A549 (cell line): ENCODE data around the gene LIMCH1. TPM values are rescaled to one million over a fixed set of nuclear protein-coding genes. Genes with fewer than 3 reads are reported as not detected.

Experiments
- ATAC-seq, 2 experiments: fragments of 200-7000 bp in 1 of 2; fragments of >200 bp in 1 of 2; cut with Nextera tagmentation in 1 of 2; cut with Tn5 transposase in 1 of 2; 3 replicates each; pipeline versions ENCODE4 v1.8.0 to v1.9.1; 2018 to 2020; ENCODE audit warnings: mild to moderate bottlenecking in 1 of 2, moderate library complexity in 1 of 2
- CTCF ChIA-PET: fragments of 300-600 bp; sonication (Branson Sonifier 250); formaldehyde crosslinking; extraction: SDS; loops from one replicate; lab custom pipeline; 2021; ENCODE audit warnings: antibody characterized with exemption, inconsistent platforms; lab: Yijun Ruan, JAX
- POLR2A ChIA-PET: fragments of 350-600 bp; formaldehyde crosslinking; extraction: SDS; loops from one replicate; lab custom pipeline; 2021; ENCODE audit warnings: antibody characterized with exemption, inconsistent platforms; lab: Yijun Ruan, JAX
- DNase-seq, 2 experiments: peaks; one replicate each; pipeline versions ENCODE4 v3.0.0 to v3.0.0-alpha.2; 2011 to 2016; ENCODE audit warnings: low read depth in 1 of 2, low spot score in 1 of 2
- FAIRE-seq: peaks from 2 replicates; lab custom pipeline; 2011; peaks lifted over from hg19 to GRCh38; lab: Jason Lieb, UNC
- H3K27ac ChIP-seq, 2 experiments: fragments of >200 bp; sonication (Bioruptor Twin); formaldehyde crosslinking; 3 replicates each; pipeline ENCODE4 v1.5.1; 2016 to 2017
- H3K4me1 ChIP-seq: fragments of >200 bp; sonication (Bioruptor Twin); formaldehyde crosslinking; 3 replicates; pipeline ENCODE4 v1.6.1; 2016
- H3K4me2 ChIP-seq: fragments of >200 bp; sonication (Bioruptor Twin); formaldehyde crosslinking; 3 replicates; pipeline ENCODE4 v1.6.1; 2016
- H3K4me3 ChIP-seq: fragments of >200 bp; sonication (Bioruptor Twin); formaldehyde crosslinking; 3 replicates; pipeline ENCODE4 v1.5.1; 2016
- H3K9me3 ChIP-seq: fragments of >200 bp; sonication (Bioruptor Twin); formaldehyde crosslinking; 3 replicates; pipeline ENCODE4 v1.6.1; 2016
- CEBPB ChIP-seq, 2 experiments: fragments of >200 bp in 1 of 2; sonication (Bioruptor Twin) in 1 of 2; formaldehyde crosslinking in 1 of 2; IDR thresholded peaks; 2 replicates each; pipeline ENCODE4 v1.6.1; 2012 to 2016
- CHD2 ChIP-seq: fragments of 150-350 bp; IDR thresholded peaks from 2 replicates; pipeline ENCODE4 v1.6.1; 2014; ENCODE audit warnings: low read length; ENCODE audit not compliant: partially characterized antibody
- CHD4 ChIP-seq: fragments of 200-600 bp; sonication (generic); IDR thresholded peaks from 2 replicates; pipeline ENCODE4 v1.6.1; 2016; ENCODE audit warnings: antibody characterized with exemption, mild to moderate bottlenecking, borderline replicate concordance
- EHF ChIP-seq: fragments of 250-450 bp; sonication (Bioruptor Pico); IDR thresholded peaks from 2 replicates; pipeline ENCODE4 v1.5.0; 2020; ENCODE audit warnings: mild to moderate bottlenecking
- FOXS1 ChIP-seq: fragments of 250-450 bp; sonication (Bioruptor Pico); IDR thresholded peaks from 2 replicates; pipeline ENCODE4 v1.5.0; 2020; ENCODE audit warnings: mild to moderate bottlenecking, moderate library complexity
- HEYL ChIP-seq: fragments of 250-450 bp; sonication (Bioruptor Pico); IDR thresholded peaks from 2 replicates; pipeline ENCODE4 v1.8.0; 2021; ENCODE audit warnings: mild to moderate bottlenecking, moderate library complexity
- HOXA7 ChIP-seq: fragments of 250-450 bp; sonication (Bioruptor Pico); IDR thresholded peaks from 2 replicates; pipeline ENCODE4 v1.5.0; 2020; ENCODE audit warnings: mild to moderate bottlenecking, moderate library complexity
- MYC ChIP-seq: IDR thresholded peaks from 2 replicates; pipeline ENCODE4 v1.6.1; 2012; ENCODE audit warnings: mild to moderate bottlenecking, inconsistent platforms, low read length, improper control_type of control experiment, borderline replicate concordance
- NPAS2 ChIP-seq: fragments of 250-450 bp; sonication (Bioruptor Pico); IDR thresholded peaks from 2 replicates; pipeline ENCODE4 v1.8.0; 2022; ENCODE audit warnings: mild to moderate bottlenecking, moderate library complexity, borderline replicate concordance
- PHF8 ChIP-seq: fragments of 200-600 bp; sonication (generic); IDR thresholded peaks from 2 replicates; pipeline ENCODE4 v1.6.1; 2016; ENCODE audit warnings: low read depth, mild to moderate bottlenecking, antibody characterized with exemption, moderate library complexity, borderline replicate concordance
- POLR2A ChIP-seq: IDR thresholded peaks from 2 replicates; pipeline ENCODE4 v1.6.1; 2012; ENCODE audit warnings: mild to moderate bottlenecking, low read length
- POLR2AphosphoS2 ChIP-seq: conservative IDR thresholded peaks from 2 replicates; pipeline ENCODE4 v1.6.1; 2012; ENCODE audit warnings: low read length, improper control_type of control experiment, inconsistent platforms
- RAD21 ChIP-seq, 2 experiments: fragments of >200 bp in 1 of 2; sonication (Bioruptor Twin) in 1 of 2; formaldehyde crosslinking in 1 of 2; IDR thresholded peaks in 1 of 2; conservative IDR thresholded peaks in 1 of 2; 2 replicates in 1 of 2; 3 replicates in 1 of 2; pipeline ENCODE4 v1.6.1; 2012 to 2018; ENCODE audit warnings: inconsistent platforms in 1 of 2
- SMC3 ChIP-seq: fragments of >200 bp; sonication (Bioruptor Twin); formaldehyde crosslinking; IDR thresholded peaks from 3 replicates; pipeline ENCODE4 v1.6.1; 2018; ENCODE audit warnings: inconsistent platforms
- WGBS: methylation state at CpG from one replicate; pipeline ENCODE4 v1.1.6; 2017; ENCODE audit errors: missing lambda C conversion rate; 5-methylcytosine and 5-hydroxymethylcytosine counted together
- polyA plus RNA-seq, 4 experiments: library from polyadenylated mRNA; depleted of rRNA in 3 of 4; stranded (reverse); fragments of >200 nt; fragmentation: RNase III in 1 of 4; extraction: RNeasy Plus Mini Kit Qiagen cat#74134 plus additional on column Dnase treatment in 1 of 4; gene quantifications; 2 replicates in 3 of 4; 3 replicates in 1 of 4; pipeline ENCODE4 v1.2.3, GENCODE V29; 2011 to 2017
- TF ChIP-seq, protein P1 (sequence below): fragments of 200-600 bp; sonication (generic); IDR thresholded peaks from 2 replicates; pipeline ENCODE4 v1.6.1; 2016; ENCODE audit warnings: antibody characterized with exemption, mild to moderate bottlenecking, moderate library complexity
- TF ChIP-seq, protein P2 (sequence below): IDR thresholded peaks from 2 replicates; pipeline ENCODE4 v1.6.1; 2012
- TF ChIP-seq, protein P3 (sequence below): IDR thresholded peaks from 2 replicates; pipeline ENCODE4 v1.6.1; 2012
- TF ChIP-seq, protein P4 (sequence below): fragments of >200 bp; sonication (Bioruptor Twin); formaldehyde crosslinking; IDR thresholded peaks from 3 replicates; pipeline ENCODE4 v1.5.1; 2016

LIMCH1 gene
- polyA plus RNA-seq, 2 of the 4 experiments (the other 2 are of a cell fraction) = 52.9 to 88.9 TPM

DNA sequence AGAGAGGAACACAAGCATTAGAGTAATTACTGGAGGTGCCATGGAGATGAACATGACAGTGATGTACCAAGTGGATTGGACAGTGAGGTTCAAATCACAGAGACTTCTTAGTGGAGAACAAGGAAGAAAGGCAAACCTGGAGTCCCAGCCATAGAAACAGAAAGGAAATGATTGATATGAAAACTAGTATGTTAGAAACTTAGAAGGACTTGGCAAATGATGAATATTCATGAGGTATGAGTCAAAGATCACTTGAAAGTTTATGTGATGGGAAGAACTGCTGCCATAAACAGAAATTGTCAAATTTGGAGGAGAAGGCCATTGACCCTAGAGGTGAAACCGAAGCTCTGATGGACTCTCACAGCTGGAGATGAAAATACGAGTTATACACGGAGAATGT lies 122.4 kb downstream of the LIMCH1 start:
- Histone ChIP-seq H3K4me1 (peaks cover 22% of the 10 kb centered on the region; the same call in 2 of the 3 replicates), H3K9me3 (no peaks in the 10 kb centered on the region), H3K27ac (peak overlapping the region; percentile 41 to 64; a peak in 3 of 6 replicates), H3K4me2 (no peak overlapping the region), H3K4me3 (no peak overlapping the region)
- ATAC-seq (no peak), FAIRE-seq (no peak), DNase-seq (no peak)
- 77% methylated on average over 3 of the region's 3 CpGs for WGBS
- POLR2A ChIA-PET = no interaction called here
- CTCF ChIA-PET = interaction anchor here (0.7 to 7.8 kb wide), 10 partner anchors 11 to 750 kb away, joined by 3 to 81 read pairs (median 6); no protein-coding TSS in a partner anchor
- TF ChIP-seq, protein P1, sequence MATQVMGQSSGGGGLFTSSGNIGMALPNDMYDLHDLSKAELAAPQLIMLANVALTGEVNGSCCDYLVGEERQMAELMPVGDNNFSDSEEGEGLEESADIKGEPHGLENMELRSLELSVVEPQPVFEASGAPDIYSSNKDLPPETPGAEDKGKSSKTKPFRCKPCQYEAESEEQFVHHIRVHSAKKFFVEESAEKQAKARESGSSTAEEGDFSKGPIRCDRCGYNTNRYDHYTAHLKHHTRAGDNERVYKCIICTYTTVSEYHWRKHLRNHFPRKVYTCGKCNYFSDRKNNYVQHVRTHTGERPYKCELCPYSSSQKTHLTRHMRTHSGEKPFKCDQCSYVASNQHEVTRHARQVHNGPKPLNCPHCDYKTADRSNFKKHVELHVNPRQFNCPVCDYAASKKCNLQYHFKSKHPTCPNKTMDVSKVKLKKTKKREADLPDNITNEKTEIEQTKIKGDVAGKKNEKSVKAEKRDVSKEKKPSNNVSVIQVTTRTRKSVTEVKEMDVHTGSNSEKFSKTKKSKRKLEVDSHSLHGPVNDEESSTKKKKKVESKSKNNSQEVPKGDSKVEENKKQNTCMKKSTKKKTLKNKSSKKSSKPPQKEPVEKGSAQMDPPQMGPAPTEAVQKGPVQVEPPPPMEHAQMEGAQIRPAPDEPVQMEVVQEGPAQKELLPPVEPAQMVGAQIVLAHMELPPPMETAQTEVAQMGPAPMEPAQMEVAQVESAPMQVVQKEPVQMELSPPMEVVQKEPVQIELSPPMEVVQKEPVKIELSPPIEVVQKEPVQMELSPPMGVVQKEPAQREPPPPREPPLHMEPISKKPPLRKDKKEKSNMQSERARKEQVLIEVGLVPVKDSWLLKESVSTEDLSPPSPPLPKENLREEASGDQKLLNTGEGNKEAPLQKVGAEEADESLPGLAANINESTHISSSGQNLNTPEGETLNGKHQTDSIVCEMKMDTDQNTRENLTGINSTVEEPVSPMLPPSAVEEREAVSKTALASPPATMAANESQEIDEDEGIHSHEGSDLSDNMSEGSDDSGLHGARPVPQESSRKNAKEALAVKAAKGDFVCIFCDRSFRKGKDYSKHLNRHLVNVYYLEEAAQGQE = no peak
- TF ChIP-seq MYC = no peak
- TF ChIP-seq, protein P2, sequence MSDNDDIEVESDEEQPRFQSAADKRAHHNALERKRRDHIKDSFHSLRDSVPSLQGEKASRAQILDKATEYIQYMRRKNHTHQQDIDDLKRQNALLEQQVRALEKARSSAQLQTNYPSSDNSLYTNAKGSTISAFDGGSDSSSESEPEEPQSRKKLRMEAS = no peak
- TF ChIP-seq HOXA7 (CRISPR knock-in tag) = no peak
- no peak for TF ChIP-seq POLR2A
- TF ChIP-seq EHF = no peak
- TF ChIP-seq, protein P3, sequence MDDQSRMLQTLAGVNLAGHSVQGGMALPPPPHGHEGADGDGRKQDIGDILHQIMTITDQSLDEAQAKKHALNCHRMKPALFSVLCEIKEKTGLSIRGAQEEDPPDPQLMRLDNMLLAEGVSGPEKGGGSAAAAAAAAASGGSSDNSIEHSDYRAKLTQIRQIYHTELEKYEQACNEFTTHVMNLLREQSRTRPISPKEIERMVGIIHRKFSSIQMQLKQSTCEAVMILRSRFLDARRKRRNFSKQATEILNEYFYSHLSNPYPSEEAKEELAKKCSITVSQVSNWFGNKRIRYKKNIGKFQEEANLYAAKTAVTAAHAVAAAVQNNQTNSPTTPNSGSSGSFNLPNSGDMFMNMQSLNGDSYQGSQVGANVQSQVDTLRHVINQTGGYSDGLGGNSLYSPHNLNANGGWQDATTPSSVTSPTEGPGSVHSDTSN = no peak

DNA sequence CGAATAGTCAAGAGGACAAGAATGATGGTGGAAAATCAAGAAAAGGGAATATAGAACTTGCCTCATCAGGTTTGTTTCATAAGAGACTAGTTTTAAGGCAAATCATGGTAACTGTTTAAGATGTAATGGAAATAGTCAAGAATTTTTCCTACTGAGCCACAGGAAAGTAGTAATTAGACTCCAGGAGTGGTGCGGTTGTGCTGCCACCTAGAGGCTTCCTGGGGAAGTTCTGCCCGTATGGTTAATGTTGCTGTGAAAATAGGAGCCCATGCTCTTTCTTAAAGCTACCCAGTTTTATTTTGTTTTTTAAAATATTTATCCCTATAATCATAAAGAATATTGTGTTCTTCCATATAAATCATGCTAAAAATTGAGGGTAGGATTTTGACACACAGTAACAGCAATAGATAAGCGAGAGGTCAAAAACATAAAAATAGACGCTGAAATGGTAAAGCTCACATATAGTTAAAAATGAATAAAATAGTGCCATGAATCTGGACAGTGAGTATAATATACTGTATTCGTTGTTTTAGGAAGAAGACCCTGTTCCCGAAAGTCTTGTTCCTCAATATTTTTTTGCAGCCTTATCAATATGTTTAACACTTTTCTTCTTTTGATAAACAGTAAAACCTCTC lies 123.6 kb downstream of the LIMCH1 start:
- DNase-seq = peak; percentile 35 to 50
- CTCF ChIA-PET = interaction anchor here (0.6 to 7.8 kb wide), 35 partner anchors 8 to 794 kb away, joined by 3 to 81 read pairs (median 4); no protein-coding TSS in a partner anchor
- H3K9me3 ChIP-seq = no peaks in the 10 kb centered on the region
- POLR2A ChIA-PET = no interaction called here
- WGBS = 46% methylated on average over 7 of the region's 7 CpGs
- ATAC-seq = peak; percentile 80 to 81
- TF ChIP-seq HEYL (CRISPR knock-in tag) = no peak
- no peak for TF ChIP-seq CHD4
- no peak for TF ChIP-seq CHD2
- no peak for TF ChIP-seq POLR2AphosphoS2
- TF ChIP-seq RAD21 (conservative IDR thresholded peaks at IDR 0.05 in 1 of 2, IDR thresholded peaks at IDR 0.05 in 1 of 2) = peak; percentile 82 to 83
- TF ChIP-seq PHF8 = no peak
- no peak for TF ChIP-seq FOXS1
- no peak for TF ChIP-seq MYC
- TF ChIP-seq NPAS2 (CRISPR knock-in tag) = no peak
- TF ChIP-seq SMC3 = peak; percentile 72
- TF ChIP-seq, protein P4, sequence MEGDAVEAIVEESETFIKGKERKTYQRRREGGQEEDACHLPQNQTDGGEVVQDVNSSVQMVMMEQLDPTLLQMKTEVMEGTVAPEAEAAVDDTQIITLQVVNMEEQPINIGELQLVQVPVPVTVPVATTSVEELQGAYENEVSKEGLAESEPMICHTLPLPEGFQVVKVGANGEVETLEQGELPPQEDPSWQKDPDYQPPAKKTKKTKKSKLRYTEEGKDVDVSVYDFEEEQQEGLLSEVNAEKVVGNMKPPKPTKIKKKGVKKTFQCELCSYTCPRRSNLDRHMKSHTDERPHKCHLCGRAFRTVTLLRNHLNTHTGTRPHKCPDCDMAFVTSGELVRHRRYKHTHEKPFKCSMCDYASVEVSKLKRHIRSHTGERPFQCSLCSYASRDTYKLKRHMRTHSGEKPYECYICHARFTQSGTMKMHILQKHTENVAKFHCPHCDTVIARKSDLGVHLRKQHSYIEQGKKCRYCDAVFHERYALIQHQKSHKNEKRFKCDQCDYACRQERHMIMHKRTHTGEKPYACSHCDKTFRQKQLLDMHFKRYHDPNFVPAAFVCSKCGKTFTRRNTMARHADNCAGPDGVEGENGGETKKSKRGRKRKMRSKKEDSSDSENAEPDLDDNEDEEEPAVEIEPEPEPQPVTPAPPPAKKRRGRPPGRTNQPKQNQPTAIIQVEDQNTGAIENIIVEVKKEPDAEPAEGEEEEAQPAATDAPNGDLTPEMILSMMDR = peak; percentile 80
- TF ChIP-seq CEBPB (IDR thresholded peaks at IDR 0.05) = no peak
- FAIRE-seq = no peak
- H3K4me3 ChIP-seq = no peak overlapping the region
- no peak overlapping the region for H3K4me2 ChIP-seq
- H3K4me1 ChIP-seq = peaks cover 22% of the 10 kb centered on the region; the same call in 2 of the 3 replicates
- H3K27ac ChIP-seq = peak overlapping the region; percentile 41 to 64; a peak in 4 of 6 replicates
